ENCODE results near the gene CNOT6L.

DNA sequence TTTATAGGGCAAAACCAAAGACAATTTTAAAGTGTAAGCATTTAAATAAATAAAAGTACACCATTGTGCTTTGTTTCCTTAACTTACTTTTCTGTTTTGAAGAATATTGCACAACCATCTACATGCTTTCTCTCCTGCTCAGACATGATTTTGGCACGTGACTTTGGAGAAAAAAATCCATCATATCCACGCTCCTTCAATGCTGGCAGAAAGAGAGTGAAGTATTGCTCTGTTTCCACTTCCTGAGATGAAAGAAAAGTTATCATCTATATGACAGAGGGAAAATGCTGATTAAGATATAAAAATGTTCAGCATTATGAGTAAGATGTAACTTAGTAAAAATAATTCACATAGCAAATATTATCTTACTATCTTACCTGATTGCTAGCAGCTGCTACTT lies 77.1 kb downstream of the CNOT6L start:
- TF ChIP-seq, protein P1, sequence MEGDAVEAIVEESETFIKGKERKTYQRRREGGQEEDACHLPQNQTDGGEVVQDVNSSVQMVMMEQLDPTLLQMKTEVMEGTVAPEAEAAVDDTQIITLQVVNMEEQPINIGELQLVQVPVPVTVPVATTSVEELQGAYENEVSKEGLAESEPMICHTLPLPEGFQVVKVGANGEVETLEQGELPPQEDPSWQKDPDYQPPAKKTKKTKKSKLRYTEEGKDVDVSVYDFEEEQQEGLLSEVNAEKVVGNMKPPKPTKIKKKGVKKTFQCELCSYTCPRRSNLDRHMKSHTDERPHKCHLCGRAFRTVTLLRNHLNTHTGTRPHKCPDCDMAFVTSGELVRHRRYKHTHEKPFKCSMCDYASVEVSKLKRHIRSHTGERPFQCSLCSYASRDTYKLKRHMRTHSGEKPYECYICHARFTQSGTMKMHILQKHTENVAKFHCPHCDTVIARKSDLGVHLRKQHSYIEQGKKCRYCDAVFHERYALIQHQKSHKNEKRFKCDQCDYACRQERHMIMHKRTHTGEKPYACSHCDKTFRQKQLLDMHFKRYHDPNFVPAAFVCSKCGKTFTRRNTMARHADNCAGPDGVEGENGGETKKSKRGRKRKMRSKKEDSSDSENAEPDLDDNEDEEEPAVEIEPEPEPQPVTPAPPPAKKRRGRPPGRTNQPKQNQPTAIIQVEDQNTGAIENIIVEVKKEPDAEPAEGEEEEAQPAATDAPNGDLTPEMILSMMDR (optimal IDR thresholded peaks at IDR 0.05 in 1 of 3, IDR thresholded peaks at IDR 0.05 in 1 of 3, conservative IDR thresholded peaks at IDR 0.05 in 1 of 3; ENCODE audit: extremely low read depth in 1 of 3, insufficient read depth in 2 of 3, low read length in 3 of 3) = no peak
- no peak for TF ChIP-seq EZH2 (IDR thresholded peaks at IDR 0.05; ENCODE audit: low read length)

Data from keratinocyte (primary cell).